GM10847 (cell line): ENCODE data around the gene ANO4.

Experiments
- POLR2A ChIP-seq: IDR thresholded peaks from 2 replicates; pipeline ENCODE4 v1.6.1; 2011; ENCODE audit not compliant: insufficient read length; ENCODE audit errors: extremely low read depth

Gene ANO4

GRCh38 chr12:101089271-101089670 is 294.7 kb downstream of the ANO4 start:
- no peak for TF ChIP-seq POLR2A

GRCh38 chr12:101097829-101098580 is 303.4 kb downstream of the ANO4 start:
- no peak for TF ChIP-seq POLR2A

- no peak for TF ChIP-seq POLR2A
These were observed 312.6 kb downstream of the ANO4 start for GRCh38 chr12:101107032-101107763.

GRCh38 chr12:101108130-101108529 is 313.6 kb downstream of the ANO4 start:
- no peak for TF ChIP-seq POLR2A

GRCh38 chr12:101110866-101111265 is 316.3 kb downstream of the ANO4 start:
- no peak for TF ChIP-seq POLR2A

GRCh38 chr12:101111441-101111840 is 316.9 kb downstream of the ANO4 start:
- TF ChIP-seq POLR2A, result no peak

GRCh38 chr12:101115326-101115725 is 320.8 kb downstream of the ANO4 start:
- TF ChIP-seq POLR2A, result no peak

- TF ChIP-seq POLR2A, result no peak
These were observed 322.3 kb downstream of the ANO4 start for GRCh38 chr12:101116911-101117310.

GRCh38 chr12:101117842-101118241 is 323.3 kb downstream of the ANO4 start:
- TF ChIP-seq POLR2A, result no peak

- no peak for TF ChIP-seq POLR2A
These were observed 333.1 kb downstream of the ANO4 start for GRCh38 chr12:101127521-101128219.

- no peak for TF ChIP-seq POLR2A
These were observed 370.7 kb downstream of the ANO4 start for GRCh38 chr12:101165319-101165718.

GRCh38 chr12:101166866-101167265 is 372.3 kb downstream of the ANO4 start:
- TF ChIP-seq POLR2A, result no peak

GRCh38 chr12:101168001-101168400 is 373.4 kb downstream of the ANO4 start:
- no peak for TF ChIP-seq POLR2A

- no peak for TF ChIP-seq POLR2A
These were observed 377.7 kb downstream of the ANO4 start for GRCh38 chr12:101172316-101172715.

GRCh38 chr12:101173197-101173749 is 378.7 kb downstream of the ANO4 start:
- no peak for TF ChIP-seq POLR2A

GRCh38 chr12:101174541-101174940 is 380.0 kb downstream of the ANO4 start:
- no peak for TF ChIP-seq POLR2A
